SK-N-SH (cell line): ENCODE results near the gene PRRX2.

Source experiments
- FOXM1 ChIP-seq: IDR thresholded peaks from 2 replicates; pipeline ENCODE4 v1.4.0; 2012; ENCODE audit warnings: low read depth, mild to moderate bottlenecking
- SIN3A ChIP-seq: IDR thresholded peaks from 2 replicates; pipeline ENCODE4 v1.6.1; 2012; ENCODE audit warnings: low read depth, mild to moderate bottlenecking, low read length, moderate library complexity, borderline replicate concordance
- TF ChIP-seq, protein P1 (sequence below): IDR thresholded peaks from 2 replicates; pipeline ENCODE4 v1.4.0; 2012; ENCODE audit warnings: low read depth
- TF ChIP-seq, protein P2 (sequence below): fragments of 150-350 bp; IDR thresholded peaks from 2 replicates; pipeline ENCODE4 v1.6.1; 2017; ENCODE audit warnings: antibody characterized with exemption, low read length, low read depth, borderline replicate concordance
- TF ChIP-seq, protein P3 (sequence below): fragments of 200-600 bp; sonication (generic); IDR thresholded peaks from 2 replicates; pipeline ENCODE4 v1.6.1; 2017; ENCODE audit warnings: antibody characterized with exemption, mild to moderate bottlenecking, moderate library complexity

DNA sequence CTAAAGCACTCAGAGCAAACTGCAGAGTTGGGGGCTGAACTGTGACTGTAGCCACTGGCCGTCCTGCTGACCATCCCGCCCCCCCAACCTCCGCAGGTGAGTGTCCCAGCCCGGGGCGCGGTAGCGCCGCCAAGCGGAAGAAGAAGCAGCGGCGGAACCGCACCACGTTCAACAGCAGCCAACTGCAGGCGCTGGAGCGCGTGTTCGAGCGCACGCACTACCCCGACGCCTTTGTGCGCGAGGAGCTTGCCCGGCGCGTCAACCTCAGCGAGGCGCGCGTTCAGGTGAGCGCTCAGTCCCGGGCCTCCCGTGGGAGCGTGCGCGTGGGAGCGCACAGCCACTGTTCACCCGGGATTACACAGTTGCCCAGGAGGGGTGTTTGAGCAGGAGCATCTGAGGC is 53.7 kb downstream of the PRRX2 start:
- TF ChIP-seq, protein P1, sequence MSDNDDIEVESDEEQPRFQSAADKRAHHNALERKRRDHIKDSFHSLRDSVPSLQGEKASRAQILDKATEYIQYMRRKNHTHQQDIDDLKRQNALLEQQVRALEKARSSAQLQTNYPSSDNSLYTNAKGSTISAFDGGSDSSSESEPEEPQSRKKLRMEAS: no peak
- TF ChIP-seq SIN3A: no peak
- TF ChIP-seq, protein P2, sequence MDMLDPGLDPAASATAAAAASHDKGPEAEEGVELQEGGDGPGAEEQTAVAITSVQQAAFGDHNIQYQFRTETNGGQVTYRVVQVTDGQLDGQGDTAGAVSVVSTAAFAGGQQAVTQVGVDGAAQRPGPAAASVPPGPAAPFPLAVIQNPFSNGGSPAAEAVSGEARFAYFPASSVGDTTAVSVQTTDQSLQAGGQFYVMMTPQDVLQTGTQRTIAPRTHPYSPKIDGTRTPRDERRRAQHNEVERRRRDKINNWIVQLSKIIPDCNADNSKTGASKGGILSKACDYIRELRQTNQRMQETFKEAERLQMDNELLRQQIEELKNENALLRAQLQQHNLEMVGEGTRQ: no peak
- TF ChIP-seq FOXM1: no peak
- TF ChIP-seq, protein P3, sequence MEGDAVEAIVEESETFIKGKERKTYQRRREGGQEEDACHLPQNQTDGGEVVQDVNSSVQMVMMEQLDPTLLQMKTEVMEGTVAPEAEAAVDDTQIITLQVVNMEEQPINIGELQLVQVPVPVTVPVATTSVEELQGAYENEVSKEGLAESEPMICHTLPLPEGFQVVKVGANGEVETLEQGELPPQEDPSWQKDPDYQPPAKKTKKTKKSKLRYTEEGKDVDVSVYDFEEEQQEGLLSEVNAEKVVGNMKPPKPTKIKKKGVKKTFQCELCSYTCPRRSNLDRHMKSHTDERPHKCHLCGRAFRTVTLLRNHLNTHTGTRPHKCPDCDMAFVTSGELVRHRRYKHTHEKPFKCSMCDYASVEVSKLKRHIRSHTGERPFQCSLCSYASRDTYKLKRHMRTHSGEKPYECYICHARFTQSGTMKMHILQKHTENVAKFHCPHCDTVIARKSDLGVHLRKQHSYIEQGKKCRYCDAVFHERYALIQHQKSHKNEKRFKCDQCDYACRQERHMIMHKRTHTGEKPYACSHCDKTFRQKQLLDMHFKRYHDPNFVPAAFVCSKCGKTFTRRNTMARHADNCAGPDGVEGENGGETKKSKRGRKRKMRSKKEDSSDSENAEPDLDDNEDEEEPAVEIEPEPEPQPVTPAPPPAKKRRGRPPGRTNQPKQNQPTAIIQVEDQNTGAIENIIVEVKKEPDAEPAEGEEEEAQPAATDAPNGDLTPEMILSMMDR: no peak
